Measurements from ENCODE around the gene CFAP46. TPM values are rescaled to one million over a fixed set of nuclear protein-coding genes. Genes with fewer than 3 reads are reported as not detected.

CFAP46 gene
- total RNA-seq, 2 experiments from 2014 or later, result 0.34 TPM; not detected in 1

DNA sequence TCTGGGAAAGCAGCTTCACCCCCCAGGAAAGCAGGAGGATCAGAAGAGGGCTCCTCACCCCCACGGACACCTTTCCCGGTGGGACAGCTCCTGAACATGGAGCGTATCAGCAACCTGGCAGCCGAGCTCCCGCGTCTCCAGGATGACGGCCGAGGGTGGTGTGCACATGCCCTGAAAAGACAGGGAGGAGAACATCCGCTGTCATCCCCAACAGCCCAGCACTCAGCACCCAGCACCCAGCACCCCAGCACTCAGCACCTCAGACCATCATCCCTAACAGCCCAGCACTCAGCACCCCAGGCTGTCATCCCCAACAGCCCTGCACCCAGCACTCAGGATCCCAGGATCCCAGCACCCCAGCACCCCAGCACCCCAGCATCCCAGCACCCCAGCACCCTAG, 3.9 kb upstream of the CFAP46 start:
- CTCF ChIA-PET, result no interaction called here
- peaks cover 35% of the 10 kb centered on the region for H3K27me3 Mint-ChIP-seq
- POLR2A ChIA-PET, result no interaction called here
- TF ChIP-seq, protein P1, sequence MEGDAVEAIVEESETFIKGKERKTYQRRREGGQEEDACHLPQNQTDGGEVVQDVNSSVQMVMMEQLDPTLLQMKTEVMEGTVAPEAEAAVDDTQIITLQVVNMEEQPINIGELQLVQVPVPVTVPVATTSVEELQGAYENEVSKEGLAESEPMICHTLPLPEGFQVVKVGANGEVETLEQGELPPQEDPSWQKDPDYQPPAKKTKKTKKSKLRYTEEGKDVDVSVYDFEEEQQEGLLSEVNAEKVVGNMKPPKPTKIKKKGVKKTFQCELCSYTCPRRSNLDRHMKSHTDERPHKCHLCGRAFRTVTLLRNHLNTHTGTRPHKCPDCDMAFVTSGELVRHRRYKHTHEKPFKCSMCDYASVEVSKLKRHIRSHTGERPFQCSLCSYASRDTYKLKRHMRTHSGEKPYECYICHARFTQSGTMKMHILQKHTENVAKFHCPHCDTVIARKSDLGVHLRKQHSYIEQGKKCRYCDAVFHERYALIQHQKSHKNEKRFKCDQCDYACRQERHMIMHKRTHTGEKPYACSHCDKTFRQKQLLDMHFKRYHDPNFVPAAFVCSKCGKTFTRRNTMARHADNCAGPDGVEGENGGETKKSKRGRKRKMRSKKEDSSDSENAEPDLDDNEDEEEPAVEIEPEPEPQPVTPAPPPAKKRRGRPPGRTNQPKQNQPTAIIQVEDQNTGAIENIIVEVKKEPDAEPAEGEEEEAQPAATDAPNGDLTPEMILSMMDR (IDR thresholded peaks at IDR 0.05), result no peak
- DNase-seq, result no peak
- no peak overlapping the region for H3K27ac Mint-ChIP-seq
- peaks cover 6% of the 10 kb centered on the region for H3K4me1 Mint-ChIP-seq (ENCODE audit: low read depth)
- no peak overlapping the region for H3K4me3 Mint-ChIP-seq
- intact Hi-C loops (cut with micrococcal nuclease), result no loop called here
- H3K36me3 Mint-ChIP-seq (ENCODE audit: low read depth), result no peaks in the 10 kb centered on the region
- H3K9me3 Mint-ChIP-seq, result no peaks in the 10 kb centered on the region
- no peak for ATAC-seq

DNA sequence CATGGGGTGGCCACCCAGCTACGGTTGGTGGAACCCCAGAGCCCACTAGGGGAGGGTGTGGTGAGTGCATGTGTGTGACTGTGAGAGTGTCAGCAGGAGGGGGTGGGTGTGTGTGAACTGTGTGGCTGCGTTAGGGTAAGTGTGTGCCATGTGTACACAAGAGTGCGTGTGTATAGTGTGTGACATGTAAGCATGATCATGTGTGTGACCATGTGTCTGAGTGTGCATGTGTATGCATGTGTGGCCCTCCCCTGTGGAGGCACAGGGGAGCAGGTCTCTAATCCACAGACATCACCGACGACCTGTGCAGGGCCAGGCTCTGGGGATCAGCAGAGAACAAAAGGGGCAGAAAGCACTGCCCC, 3.5 kb upstream of the CFAP46 start:
- DNase-seq (no peak), ATAC-seq (no peak)
- no peaks in the 10 kb centered on the region for H3K9me3 Mint-ChIP-seq
- ChIA-PET CTCF (no interaction called here), POLR2A (no interaction called here)
- H3K27ac Mint-ChIP-seq, result no peak overlapping the region
- H3K27me3 Mint-ChIP-seq, result peaks cover 37% of the 10 kb centered on the region
- no peaks in the 10 kb centered on the region for H3K36me3 Mint-ChIP-seq (ENCODE audit: low read depth)
- TF ChIP-seq, protein P1 (IDR thresholded peaks at IDR 0.05), result no peak
- H3K4me3 Mint-ChIP-seq, result no peak overlapping the region
- H3K4me1 Mint-ChIP-seq (ENCODE audit: low read depth), result peaks cover 6% of the 10 kb centered on the region
- intact Hi-C loops (cut with micrococcal nuclease), result no loop called here

DNA sequence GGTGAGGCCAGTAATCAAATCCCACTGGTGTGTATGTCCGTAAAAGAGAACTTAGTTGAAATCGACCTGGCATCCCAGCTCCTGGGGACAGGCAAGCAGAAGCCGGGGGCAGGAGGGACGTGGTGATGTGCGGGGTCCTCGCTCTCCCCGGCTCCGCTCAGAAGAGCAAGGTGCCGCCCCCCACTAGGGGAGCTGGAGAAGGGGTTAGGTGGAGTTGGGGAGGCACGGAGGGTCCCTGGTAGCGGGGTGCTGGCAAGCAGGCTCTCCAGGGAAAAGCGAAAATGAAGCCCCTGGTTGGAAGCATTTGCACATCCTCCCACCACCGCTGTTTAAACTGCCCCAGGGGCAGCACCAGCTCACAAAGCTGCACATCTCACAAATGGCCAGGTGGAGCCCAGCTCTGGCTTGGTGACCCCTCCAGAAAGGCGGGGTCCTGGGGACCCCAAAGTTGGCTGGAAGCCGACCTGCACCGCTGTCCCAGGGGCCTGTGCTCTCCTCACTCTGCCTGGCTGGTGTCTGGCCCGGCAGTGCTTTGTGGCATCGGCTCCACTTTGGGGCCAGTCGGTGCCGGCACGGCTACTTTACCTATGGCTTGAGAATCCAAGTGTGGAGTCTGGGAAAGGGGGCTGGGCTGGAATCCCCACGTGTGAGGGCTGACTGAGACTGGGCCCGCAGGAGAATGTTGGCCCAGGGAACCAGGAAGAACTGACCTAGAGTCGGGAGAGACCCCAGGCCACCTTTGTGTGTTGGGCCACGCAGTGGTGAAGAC, 2.9 kb upstream of the CFAP46 start:
- POLR2A ChIA-PET, result no interaction called here
- ATAC-seq (no peak), DNase-seq (no peak)
- Mint-ChIP-seq H3K4me3 (no peak overlapping the region), H3K9me3 (no peaks in the 10 kb centered on the region), H3K4me1 (ENCODE audit: low read depth) (peaks cover 9% of the 10 kb centered on the region), H3K27ac (no peak overlapping the region), H3K27me3 (peaks cover 38% of the 10 kb centered on the region), H3K36me3 (ENCODE audit: low read depth) (no peaks in the 10 kb centered on the region)
- CTCF ChIA-PET, result no interaction called here
- TF ChIP-seq, protein P1 (IDR thresholded peaks at IDR 0.05), result no peak
- intact Hi-C loops (cut with micrococcal nuclease), result no loop called here

DNA sequence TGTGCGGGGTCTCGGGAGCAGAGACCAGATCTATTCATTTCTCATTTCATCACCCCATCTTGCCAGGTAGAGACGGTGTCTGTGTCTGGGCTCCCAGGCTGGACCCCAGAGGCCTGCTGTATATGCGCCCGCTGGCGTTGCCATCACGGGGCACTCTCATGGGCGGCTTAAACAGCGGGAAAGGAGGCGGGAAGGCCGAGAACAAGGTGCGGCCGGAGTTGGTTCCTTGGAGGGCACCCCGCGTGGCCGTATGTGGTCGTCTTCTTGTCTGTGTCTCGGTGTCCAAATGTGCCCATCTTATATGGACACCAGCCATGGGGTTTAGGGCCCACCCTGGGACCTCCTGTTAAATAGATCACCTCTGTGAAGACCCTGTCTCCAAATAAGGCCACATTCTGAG, 2.1 kb upstream of the CFAP46 start:
- Mint-ChIP-seq H3K4me3 (no peak overlapping the region), H3K27ac (no peak overlapping the region), H3K9me3 (no peaks in the 10 kb centered on the region), H3K27me3 (peaks cover 43% of the 10 kb centered on the region), H3K36me3 (ENCODE audit: low read depth) (no peaks in the 10 kb centered on the region), H3K4me1 (ENCODE audit: low read depth) (peaks cover 13% of the 10 kb centered on the region)
- TF ChIP-seq, protein P1 (IDR thresholded peaks at IDR 0.05), result no peak
- DNase-seq, result no peak
- ChIA-PET CTCF (no interaction called here), POLR2A (no interaction called here)
- intact Hi-C loops (cut with micrococcal nuclease), result loop anchor here (5.0 kb wide), 1 partner anchor 178 kb away; no protein-coding TSS in a partner anchor
- no peak for ATAC-seq

DNA sequence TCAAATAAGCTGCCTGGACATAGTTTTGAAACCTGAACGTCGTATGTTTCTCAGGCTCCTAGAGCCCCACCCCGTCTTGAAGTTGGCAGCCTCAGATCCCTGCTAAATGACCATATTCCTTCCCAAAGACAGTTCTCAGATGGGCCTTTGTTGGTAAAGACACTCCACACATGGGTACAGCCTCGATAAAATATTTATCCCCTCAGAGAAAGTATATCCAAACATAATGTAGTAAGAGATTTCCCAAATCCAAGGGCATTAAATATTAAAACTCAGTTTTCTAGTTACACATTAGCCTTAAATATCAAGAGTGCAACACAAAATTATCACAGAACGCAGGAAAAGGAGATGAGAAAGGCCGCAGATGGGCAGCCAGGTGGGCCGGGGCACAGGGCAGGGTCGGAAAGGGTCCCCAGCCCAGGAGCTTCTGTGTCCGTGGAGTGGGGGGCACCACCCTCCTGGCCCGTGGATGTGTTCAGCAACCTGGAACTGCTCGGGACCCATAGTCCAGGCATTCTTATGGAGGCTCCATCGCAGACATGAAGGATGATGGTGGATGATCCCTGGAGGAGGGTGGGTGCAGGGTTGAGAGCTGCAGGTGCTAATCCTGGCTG, 1.5 kb upstream of the CFAP46 start:
- Mint-ChIP-seq H3K36me3 (ENCODE audit: low read depth) (no peaks in the 10 kb centered on the region), H3K4me1 (ENCODE audit: low read depth) (peaks cover 13% of the 10 kb centered on the region), H3K4me3 (no peak overlapping the region), H3K27me3 (peaks cover 49% of the 10 kb centered on the region), H3K9me3 (no peaks in the 10 kb centered on the region), H3K27ac (no peak overlapping the region)
- POLR2A ChIA-PET, result no interaction called here
- TF ChIP-seq, protein P1 (IDR thresholded peaks at IDR 0.05), result no peak
- no peak for DNase-seq
- CTCF ChIA-PET, result no interaction called here
- intact Hi-C loops (cut with micrococcal nuclease), result loop anchor here (5.0 kb wide), 1 partner anchor 178 kb away; no protein-coding TSS in a partner anchor
- no peak for ATAC-seq

All from activated CD8-positive, alpha-beta T cell treated with anti-CD3 and anti-CD28 coated beads for 36 hours (primary cell).